Activated T-cell treated with anti-CD3 and anti-CD28 coated beads, Interleukin-2, amount 50 U/mL, for 4 hours (primary cell): ENCODE data around the gene COX20. TPM values are rescaled to one million over a fixed set of nuclear protein-coding genes. Genes with fewer than 3 reads are reported as not detected.

Source experiments
- total RNA-seq, 3 donors: library from RNA; stranded (reverse); gene quantifications; one replicate each; pipeline ENCODE4 v1.2.1, GENCODE V29; 2021

COX20 gene
- total RNA-seq, 3 donors from 2014 or later: 50.7 to 54.1 (median 53.7) TPM

Other genes with a start within 250 kb of the COX20 start
- gene DESI2, start 182.5 kb upstream of the COX20 start, total RNA-seq: 10 to 100 TPM; 34.5 to 35.1 (median 34.9) TPM
- gene HNRNPU, start 28.9 kb downstream of the COX20 start, total RNA-seq: 100 to 1,000 TPM; 606 to 649 (median 640) TPM